Nephron progenitor cell (in vitro differentiated cells): ENCODE measurements around the gene ANAPC2.

Experiments
- DNase-seq: peaks from one replicate; pipeline ENCODE4 v3.0.0; 2021
- H3K27ac Mint-ChIP-seq: 2 replicates; pipeline ENCODE4 v1.8.0; 2021; ENCODE audit warnings: mild to moderate bottlenecking, moderate library complexity, mixed read lengths
- H3K27me3 Mint-ChIP-seq: 2 replicates; pipeline ENCODE4 v1.8.0; 2021; ENCODE audit warnings: mild to moderate bottlenecking, low read depth, mixed read lengths; ENCODE audit not compliant: poor library complexity
- H3K36me3 Mint-ChIP-seq: 2 replicates; pipeline ENCODE4 v1.8.0; 2021; ENCODE audit warnings: low read depth, mixed read lengths
- H3K4me1 Mint-ChIP-seq: 2 replicates; pipeline ENCODE4 v1.8.0; 2021; ENCODE audit warnings: mixed read lengths
- H3K4me3 Mint-ChIP-seq: 2 replicates; pipeline ENCODE4 v1.8.0; 2021; ENCODE audit warnings: mild to moderate bottlenecking, moderate library complexity, mixed read lengths
- H3K9me3 Mint-ChIP-seq: 2 replicates; pipeline ENCODE4 v1.8.0; 2021; ENCODE audit warnings: mild to moderate bottlenecking, moderate library complexity, mixed read lengths
- TF ChIP-seq, protein P1 (sequence below): fragments of 200-600 bp; sonication (generic); IDR thresholded peaks from 2 replicates; pipeline ENCODE4 v1.5.0; 2021; ENCODE audit warnings: antibody characterized with exemption

Gene ANAPC2

GRCh38 chr9:137227054-137227852 lies 38.9 kb upstream of the ANAPC2 start, which contains the start of gene RNF224:
TSS of gene RNF224 (plus strand) at chr9:137227502. CDS start at chr9:137228336, 834 bp downstream.
- TF ChIP-seq, protein P1, sequence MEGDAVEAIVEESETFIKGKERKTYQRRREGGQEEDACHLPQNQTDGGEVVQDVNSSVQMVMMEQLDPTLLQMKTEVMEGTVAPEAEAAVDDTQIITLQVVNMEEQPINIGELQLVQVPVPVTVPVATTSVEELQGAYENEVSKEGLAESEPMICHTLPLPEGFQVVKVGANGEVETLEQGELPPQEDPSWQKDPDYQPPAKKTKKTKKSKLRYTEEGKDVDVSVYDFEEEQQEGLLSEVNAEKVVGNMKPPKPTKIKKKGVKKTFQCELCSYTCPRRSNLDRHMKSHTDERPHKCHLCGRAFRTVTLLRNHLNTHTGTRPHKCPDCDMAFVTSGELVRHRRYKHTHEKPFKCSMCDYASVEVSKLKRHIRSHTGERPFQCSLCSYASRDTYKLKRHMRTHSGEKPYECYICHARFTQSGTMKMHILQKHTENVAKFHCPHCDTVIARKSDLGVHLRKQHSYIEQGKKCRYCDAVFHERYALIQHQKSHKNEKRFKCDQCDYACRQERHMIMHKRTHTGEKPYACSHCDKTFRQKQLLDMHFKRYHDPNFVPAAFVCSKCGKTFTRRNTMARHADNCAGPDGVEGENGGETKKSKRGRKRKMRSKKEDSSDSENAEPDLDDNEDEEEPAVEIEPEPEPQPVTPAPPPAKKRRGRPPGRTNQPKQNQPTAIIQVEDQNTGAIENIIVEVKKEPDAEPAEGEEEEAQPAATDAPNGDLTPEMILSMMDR = peak; percentile 83
- no peaks in the 10 kb centered on the region for H3K36me3 Mint-ChIP-seq
- H3K27ac Mint-ChIP-seq = no peak within 1 kb of the TSS
- peak; percentile 89 for DNase-seq
- peaks cover 4% of the 10 kb centered on the region for H3K27me3 Mint-ChIP-seq
- H3K4me1 Mint-ChIP-seq = peaks cover 14% of the 10 kb centered on the region
- peak within 1 kb of the TSS; percentile 46 for H3K4me3 Mint-ChIP-seq
- no peaks in the 10 kb centered on the region for H3K9me3 Mint-ChIP-seq

DNA sequence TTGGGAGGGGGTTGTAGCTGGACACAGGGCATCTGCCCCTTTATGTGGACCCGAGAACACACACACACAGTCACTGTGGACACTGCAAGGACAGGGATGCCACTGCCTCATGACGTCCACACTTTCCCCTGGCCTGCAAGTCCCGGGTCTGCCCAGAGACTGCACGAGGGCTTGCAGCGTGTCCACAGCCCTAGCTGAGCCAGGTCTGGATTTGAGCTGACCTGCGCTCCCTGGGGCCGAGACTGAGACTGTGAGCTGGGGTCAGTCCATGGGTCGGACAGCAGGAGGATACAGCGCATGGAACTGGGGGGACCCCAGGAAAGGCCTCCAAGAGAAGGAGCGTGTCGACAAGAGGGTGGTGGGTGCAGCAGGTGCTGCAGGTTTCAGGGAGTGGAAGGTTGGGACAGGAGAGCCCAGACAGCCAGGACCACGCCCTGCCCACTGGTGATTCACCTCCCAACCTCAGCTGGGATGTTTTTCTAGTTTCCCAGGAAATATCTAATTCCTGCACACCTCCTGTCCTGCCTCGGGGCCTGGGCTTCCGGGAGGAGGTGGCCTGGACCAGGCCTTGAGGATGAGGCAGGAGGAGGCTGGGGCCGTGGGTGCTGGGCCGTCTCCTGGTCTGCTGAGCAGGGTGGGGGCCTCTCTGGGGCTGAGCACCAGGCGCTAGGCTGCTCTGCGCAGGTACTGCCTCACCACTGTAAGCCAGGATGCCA lies 38.1 kb upstream of the ANAPC2 start:
- DNase-seq = no peak
- Mint-ChIP-seq H3K4me1 (peaks cover 14% of the 10 kb centered on the region), H3K27ac (no peak overlapping the region), H3K36me3 (no peaks in the 10 kb centered on the region), H3K9me3 (no peaks in the 10 kb centered on the region), H3K4me3 (no peak overlapping the region), H3K27me3 (peaks cover 4% of the 10 kb centered on the region)
- TF ChIP-seq, protein P1 = no peak

- peaks cover 4% of the 10 kb centered on the region for H3K27me3 Mint-ChIP-seq
- no peak overlapping the region for H3K4me3 Mint-ChIP-seq
- peaks cover 14% of the 10 kb centered on the region for H3K4me1 Mint-ChIP-seq
- H3K9me3 Mint-ChIP-seq = no peaks in the 10 kb centered on the region
- H3K27ac Mint-ChIP-seq = no peak overlapping the region
- TF ChIP-seq, protein P1 = no peak
- no peak for DNase-seq
- no peaks in the 10 kb centered on the region for H3K36me3 Mint-ChIP-seq
Observed at GRCh38 chr9:137225699-137226331, 37.5 kb upstream of the ANAPC2 start.

DNA sequence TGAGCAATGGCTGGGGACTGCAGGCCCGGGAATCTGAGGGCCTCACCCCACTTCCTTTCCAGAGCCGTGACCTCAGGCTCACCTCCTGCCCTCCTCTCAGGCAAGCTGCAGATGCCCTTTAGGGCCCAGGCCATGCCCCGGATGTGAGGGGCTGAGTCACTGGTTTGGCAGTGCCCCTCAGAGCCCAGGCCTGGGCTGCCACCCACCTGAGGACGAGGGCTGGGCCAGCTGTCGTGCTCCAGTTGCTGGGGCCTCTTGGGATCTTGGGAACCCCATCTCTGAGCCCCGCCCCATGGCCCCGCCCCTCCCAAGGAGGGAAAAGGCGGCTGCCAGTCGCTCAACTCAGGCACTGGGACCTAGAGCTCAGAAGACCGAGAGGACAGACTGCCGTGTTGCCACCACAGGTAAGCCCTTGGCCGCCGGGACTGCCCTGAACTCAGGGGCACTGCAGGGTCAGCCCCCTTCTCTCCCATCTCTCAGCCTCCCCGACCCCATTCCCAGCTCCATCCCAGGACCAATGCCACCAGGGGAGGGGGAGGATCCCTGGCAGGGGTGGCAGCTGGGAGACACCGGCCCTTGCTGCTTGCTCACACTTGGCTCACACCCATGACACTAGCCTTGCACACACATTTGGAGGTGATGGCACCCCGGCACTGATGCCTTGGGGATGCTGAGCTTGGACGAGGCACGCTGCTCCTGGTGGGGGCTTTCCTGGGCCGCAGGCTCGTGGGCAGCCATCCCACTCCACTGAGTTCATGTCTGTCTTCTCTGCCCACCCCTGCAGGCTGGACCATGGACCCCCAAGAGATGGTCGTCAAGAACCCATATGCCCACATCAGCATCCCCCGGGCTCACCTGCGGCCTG lies 36.7 kb upstream of the ANAPC2 start, which contains the start of gene CYSRT1:
TSS of gene CYSRT1 (plus strand) at position 345 of the 865 bp plus-strand sequence. CDS start at position 793, 448 bp downstream.
- peaks cover 14% of the 10 kb centered on the region for H3K4me1 Mint-ChIP-seq
- no peaks in the 10 kb centered on the region for H3K9me3 Mint-ChIP-seq
- no peak for DNase-seq
- H3K27me3 Mint-ChIP-seq = peaks cover 4% of the 10 kb centered on the region
- no peaks in the 10 kb centered on the region for H3K36me3 Mint-ChIP-seq
- H3K4me3 Mint-ChIP-seq = peak within 1 kb of the TSS; percentile 75
- no peak within 1 kb of the TSS for H3K27ac Mint-ChIP-seq
- TF ChIP-seq, protein P1 = no peak

DNA sequence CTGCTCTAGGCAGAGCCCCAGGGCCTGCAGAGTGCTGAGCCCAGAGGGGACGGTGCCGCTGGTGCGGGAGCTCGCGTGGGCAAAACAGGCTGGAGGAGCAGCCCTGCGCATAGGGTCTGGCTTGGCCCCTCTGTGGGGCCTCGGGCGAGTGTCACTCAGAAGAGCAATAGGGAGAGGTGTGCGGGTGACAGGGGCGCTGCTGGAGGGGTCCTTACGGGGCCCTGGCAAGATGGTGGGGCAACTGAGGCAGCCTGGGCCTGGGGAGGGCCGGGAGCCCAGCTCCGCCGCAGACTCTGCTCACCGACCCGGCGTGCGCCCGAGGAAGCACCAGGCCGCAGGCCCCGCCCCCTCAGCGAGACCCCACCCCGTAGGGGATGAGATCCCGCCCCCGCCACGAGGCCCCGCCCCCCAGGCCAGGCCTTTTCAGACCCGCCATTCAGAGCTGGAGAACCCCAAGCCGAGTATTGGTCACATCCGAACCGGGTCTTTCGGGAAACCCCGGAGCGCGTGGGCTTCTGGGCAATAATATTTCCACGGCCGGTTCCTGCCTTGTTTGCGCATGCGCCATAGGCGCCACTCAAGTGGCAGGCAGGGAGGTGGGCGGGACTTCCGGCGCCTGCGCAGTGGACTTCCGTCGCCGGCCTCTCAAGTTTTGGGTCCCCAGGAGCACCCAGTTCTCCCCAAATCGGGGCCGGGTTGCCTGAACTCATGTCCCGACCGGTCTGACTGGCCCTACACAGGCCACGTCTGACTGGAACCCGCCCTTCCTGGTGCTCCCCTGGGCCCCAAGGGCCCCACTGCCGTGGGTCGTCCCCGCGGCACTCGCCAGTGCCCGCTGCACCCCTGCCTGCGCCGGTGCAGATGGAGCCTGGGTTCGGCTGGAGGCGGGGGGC lies 35.0 kb upstream of the ANAPC2 start:
- no peaks in the 10 kb centered on the region for H3K9me3 Mint-ChIP-seq
- no peaks in the 10 kb centered on the region for H3K36me3 Mint-ChIP-seq
- DNase-seq = peak; percentile 95
- peaks cover 4% of the 10 kb centered on the region for H3K27me3 Mint-ChIP-seq
- no peak overlapping the region for H3K27ac Mint-ChIP-seq
- TF ChIP-seq, protein P1 = no peak
- H3K4me3 Mint-ChIP-seq = peak overlapping the region; percentile 75
- H3K4me1 Mint-ChIP-seq = peaks cover 10% of the 10 kb centered on the region
